ENCODE data around the gene ASTN2.

DNA sequence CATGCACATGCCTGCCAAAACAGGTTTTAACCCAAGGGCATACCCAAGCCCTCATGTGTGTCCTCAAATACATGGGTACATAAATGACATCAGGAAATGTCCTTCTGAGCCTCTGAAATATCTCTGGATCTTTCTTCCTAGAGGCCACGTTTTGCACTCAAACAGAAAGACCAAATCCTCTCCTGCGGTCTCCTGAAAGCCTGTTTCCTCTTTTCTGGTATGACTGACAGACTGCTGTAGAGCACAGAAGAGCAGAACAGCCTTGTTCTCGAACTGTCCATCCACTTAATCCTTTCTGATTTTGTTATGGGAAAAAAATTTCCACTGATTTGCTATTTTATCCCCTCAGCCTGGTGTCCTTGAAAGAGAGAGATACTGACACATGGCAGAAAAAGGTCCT, 107.2 kb downstream of the ASTN2 start:
- TF ChIP-seq, protein P1, sequence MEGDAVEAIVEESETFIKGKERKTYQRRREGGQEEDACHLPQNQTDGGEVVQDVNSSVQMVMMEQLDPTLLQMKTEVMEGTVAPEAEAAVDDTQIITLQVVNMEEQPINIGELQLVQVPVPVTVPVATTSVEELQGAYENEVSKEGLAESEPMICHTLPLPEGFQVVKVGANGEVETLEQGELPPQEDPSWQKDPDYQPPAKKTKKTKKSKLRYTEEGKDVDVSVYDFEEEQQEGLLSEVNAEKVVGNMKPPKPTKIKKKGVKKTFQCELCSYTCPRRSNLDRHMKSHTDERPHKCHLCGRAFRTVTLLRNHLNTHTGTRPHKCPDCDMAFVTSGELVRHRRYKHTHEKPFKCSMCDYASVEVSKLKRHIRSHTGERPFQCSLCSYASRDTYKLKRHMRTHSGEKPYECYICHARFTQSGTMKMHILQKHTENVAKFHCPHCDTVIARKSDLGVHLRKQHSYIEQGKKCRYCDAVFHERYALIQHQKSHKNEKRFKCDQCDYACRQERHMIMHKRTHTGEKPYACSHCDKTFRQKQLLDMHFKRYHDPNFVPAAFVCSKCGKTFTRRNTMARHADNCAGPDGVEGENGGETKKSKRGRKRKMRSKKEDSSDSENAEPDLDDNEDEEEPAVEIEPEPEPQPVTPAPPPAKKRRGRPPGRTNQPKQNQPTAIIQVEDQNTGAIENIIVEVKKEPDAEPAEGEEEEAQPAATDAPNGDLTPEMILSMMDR (IDR thresholded peaks at IDR 0.05) = no peak
- no peak for TF ChIP-seq EP300 (IDR thresholded peaks at IDR 0.05)
- TF ChIP-seq POLR2A (IDR thresholded peaks at IDR 0.05) = no peak
